Fibroblast of lung (primary cell): ENCODE data around the gene NAT14. TPM values are rescaled to one million over a fixed set of nuclear protein-coding genes. Genes with fewer than 3 reads are reported as not detected.

Source experiments
- DNase-seq, 2 donors: peaks; one replicate each; pipeline versions ENCODE4 v3.0.0 to v3.0.0-alpha.2; 2010; ENCODE audit warnings: low read depth in 2 of 2
- H2AFZ ChIP-seq: 2 replicates; pipeline ENCODE4 v1.5.1; 2012; ENCODE audit warnings: low read length, control low read depth, inconsistent platforms
- H3K27ac ChIP-seq: 2 replicates; pipeline ENCODE4 v1.5.1; 2011; ENCODE audit warnings: low read length, control low read depth; ENCODE audit not compliant: insufficient read depth
- H3K27me3 ChIP-seq: 2 replicates; pipeline ENCODE4 v1.5.1; 2011; ENCODE audit warnings: mild to moderate bottlenecking, low read length; ENCODE audit not compliant: control insufficient read depth, insufficient read depth
- H3K36me3 ChIP-seq: 2 replicates; pipeline ENCODE4 v1.5.1; 2011; ENCODE audit warnings: low read length; ENCODE audit not compliant: control insufficient read depth, insufficient read depth
- H3K4me1 ChIP-seq: 2 replicates; pipeline ENCODE4 v1.5.1; 2011; ENCODE audit warnings: low read length; ENCODE audit not compliant: control insufficient read depth, insufficient read depth; ENCODE audit errors: extremely low read depth
- H3K4me2 ChIP-seq: 2 replicates; pipeline ENCODE4 v1.5.1; 2011; ENCODE audit warnings: low read length, control low read depth; ENCODE audit not compliant: insufficient read depth; ENCODE audit errors: extremely low read depth
- H3K4me3 ChIP-seq, 4 experiments: fragments of 200-600 bp in 1 of 4; sonication (generic) in 1 of 4; replicated peaks in 1 of 4; 2 replicates each; pipeline ENCODE4 v1.5.1; 2011 to 2016; ENCODE audit warnings: low read length in 4 of 4, low read depth in 3 of 4, mild to moderate bottlenecking in 3 of 4, control low read depth in 2 of 4, inconsistent platforms in 1 of 4, mixed read lengths in 1 of 4; ENCODE audit not compliant: insufficient read depth in 1 of 4; ENCODE audit errors: control extremely low read depth in 1 of 4
- H3K79me2 ChIP-seq: 2 replicates; pipeline ENCODE4 v1.5.1; 2012; ENCODE audit warnings: mild to moderate bottlenecking, low read length, inconsistent platforms; ENCODE audit not compliant: control insufficient read depth, insufficient read depth
- H3K9ac ChIP-seq: 2 replicates; pipeline ENCODE4 v1.5.1; 2011; ENCODE audit warnings: mild to moderate bottlenecking, low read length, control low read depth; ENCODE audit not compliant: insufficient read depth
- H3K9me3 ChIP-seq: 2 replicates; pipeline ENCODE4 v1.5.1; 2012; ENCODE audit warnings: low read depth, low read length; ENCODE audit not compliant: control insufficient read depth, insufficient read depth
- H4K20me1 ChIP-seq: 2 replicates; pipeline ENCODE4 v1.5.1; 2011; ENCODE audit warnings: low read length; ENCODE audit not compliant: control insufficient read depth, insufficient read depth; ENCODE audit errors: extremely low read depth
- EZH2 ChIP-seq: IDR thresholded peaks from 2 replicates; pipeline ENCODE4 v1.5.1; 2012; ENCODE audit warnings: low read length, control low read depth, mild to moderate bottlenecking; ENCODE audit errors: missing control alignments
- polyA plus RNA-seq, 2 donors: library from polyadenylated mRNA; depleted of rRNA in 1 of 2; stranded (reverse) in 1 of 2; unstranded in 1 of 2; fragments of >200 nt; gene quantifications; 2 replicates each; pipeline ENCODE4 v1.2.1, GENCODE V29; 2011 to 2012; ENCODE audit warnings: missing spikeins in 1 of 2
- total RNA-seq: library from RNA; depleted of rRNA; stranded (reverse); fragments of >200 nt; gene quantifications from 2 replicates; pipeline ENCODE4 v1.2.1, GENCODE V29; 2014
- TF ChIP-seq, protein P1 (sequence below), 2 donors: IDR thresholded peaks in 1 of 2; conservative IDR thresholded peaks in 1 of 2; 1 replicate in 1 of 2; 2 replicates in 1 of 2; pipeline ENCODE4 v1.5.1; 2011 to 2012; ENCODE audit warnings: low read length in 2 of 2, control low read depth in 1 of 2, inconsistent platforms in 1 of 2, low read depth in 1 of 2, mild to moderate bottlenecking in 1 of 2

The NAT14 gene
- total and polyA plus RNA-seq, 2 donors (not counting 1 experiment from before 2014, with no cell fraction given), result 18.2 to 18.3 TPM

DNA sequence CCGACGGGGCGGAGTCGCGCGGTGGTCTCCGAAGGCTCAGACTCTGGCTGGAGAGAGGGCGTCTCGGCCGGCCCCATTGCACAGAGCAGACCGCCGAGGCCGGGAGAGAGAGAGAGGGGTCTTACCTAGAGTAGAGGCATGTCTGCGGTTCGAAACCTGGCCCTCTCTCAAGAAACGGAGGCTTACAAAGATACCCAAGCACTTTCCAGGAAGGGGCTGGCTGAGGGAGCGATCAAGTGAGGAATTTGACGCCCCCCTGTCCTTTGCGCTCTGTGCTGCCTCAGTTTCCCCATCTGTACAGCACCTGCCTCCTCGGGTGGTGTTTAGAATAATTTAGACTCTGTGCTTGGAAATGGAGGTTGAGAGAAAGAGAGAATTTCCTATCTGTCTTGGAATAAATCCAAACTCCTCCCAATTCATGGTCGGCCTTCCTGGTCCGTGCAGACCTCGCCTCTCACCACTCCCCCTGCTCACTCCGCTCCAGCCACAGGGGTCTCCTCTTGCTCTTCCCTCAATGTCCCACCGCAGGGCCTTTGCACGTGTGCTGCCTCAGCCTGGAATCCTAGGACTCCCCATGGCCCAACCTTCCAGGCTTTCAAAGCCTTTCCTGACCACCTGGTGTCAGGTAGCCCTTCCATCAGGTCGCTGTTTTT is 22.9 kb upstream of the NAT14 start:
- H3K36me3 ChIP-seq, result no peaks in the 10 kb centered on the region
- H4K20me1 ChIP-seq, result no peaks in the 10 kb centered on the region
- H2AFZ ChIP-seq, result peak overlapping the region; percentile 89
- H3K27ac ChIP-seq, result peak overlapping the region; percentile 73
- DNase-seq, result peak; percentile 31 to 48
- peak overlapping the region; percentile 57 to 76 (median 72) for H3K4me3 ChIP-seq
- peaks cover 8% of the 10 kb centered on the region for H3K4me1 ChIP-seq
- H3K4me2 ChIP-seq, result peak overlapping the region; percentile 99
- peak overlapping the region; percentile 55 for H3K9ac ChIP-seq
- no peaks in the 10 kb centered on the region for H3K27me3 ChIP-seq
- H3K9me3 ChIP-seq, result no peaks in the 10 kb centered on the region
- TF ChIP-seq, protein P1, sequence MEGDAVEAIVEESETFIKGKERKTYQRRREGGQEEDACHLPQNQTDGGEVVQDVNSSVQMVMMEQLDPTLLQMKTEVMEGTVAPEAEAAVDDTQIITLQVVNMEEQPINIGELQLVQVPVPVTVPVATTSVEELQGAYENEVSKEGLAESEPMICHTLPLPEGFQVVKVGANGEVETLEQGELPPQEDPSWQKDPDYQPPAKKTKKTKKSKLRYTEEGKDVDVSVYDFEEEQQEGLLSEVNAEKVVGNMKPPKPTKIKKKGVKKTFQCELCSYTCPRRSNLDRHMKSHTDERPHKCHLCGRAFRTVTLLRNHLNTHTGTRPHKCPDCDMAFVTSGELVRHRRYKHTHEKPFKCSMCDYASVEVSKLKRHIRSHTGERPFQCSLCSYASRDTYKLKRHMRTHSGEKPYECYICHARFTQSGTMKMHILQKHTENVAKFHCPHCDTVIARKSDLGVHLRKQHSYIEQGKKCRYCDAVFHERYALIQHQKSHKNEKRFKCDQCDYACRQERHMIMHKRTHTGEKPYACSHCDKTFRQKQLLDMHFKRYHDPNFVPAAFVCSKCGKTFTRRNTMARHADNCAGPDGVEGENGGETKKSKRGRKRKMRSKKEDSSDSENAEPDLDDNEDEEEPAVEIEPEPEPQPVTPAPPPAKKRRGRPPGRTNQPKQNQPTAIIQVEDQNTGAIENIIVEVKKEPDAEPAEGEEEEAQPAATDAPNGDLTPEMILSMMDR (conservative IDR thresholded peaks at IDR 0.05 in 1 of 2, IDR thresholded peaks at IDR 0.05 in 1 of 2; ENCODE audit: low read depth in 1 of 2, low read length in 2 of 2), result no peak
- no peak for TF ChIP-seq EZH2
- H3K79me2 ChIP-seq, result no peaks in the 10 kb centered on the region

DNA sequence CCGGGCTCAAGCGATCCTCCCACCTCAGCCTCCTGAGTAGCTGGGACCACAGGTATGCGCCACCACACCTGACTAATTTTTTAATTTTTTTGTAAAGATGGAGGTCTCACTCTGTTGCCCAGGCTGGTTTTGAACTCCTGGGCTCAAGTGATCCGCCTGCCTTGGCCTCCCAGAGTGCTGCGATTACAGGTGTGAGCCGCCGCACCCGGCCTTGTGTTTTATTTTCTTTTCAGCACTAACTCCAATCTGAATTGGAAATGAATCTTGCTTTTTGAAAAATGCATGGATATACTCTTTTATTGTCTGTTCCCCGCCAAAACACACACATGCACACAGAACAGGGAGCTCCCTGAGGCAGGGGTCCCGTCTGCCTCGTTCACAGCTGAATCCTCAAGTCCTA is 22.3 kb upstream of the NAT14 start:
- H3K36me3 ChIP-seq, result no peaks in the 10 kb centered on the region
- no peak overlapping the region for H3K9ac ChIP-seq
- no peaks in the 10 kb centered on the region for H3K9me3 ChIP-seq
- no peak overlapping the region for H3K27ac ChIP-seq
- H3K27me3 ChIP-seq, result no peaks in the 10 kb centered on the region
- no peaks in the 10 kb centered on the region for H4K20me1 ChIP-seq
- peaks cover 10% of the 10 kb centered on the region for H3K4me1 ChIP-seq
- no peaks in the 10 kb centered on the region for H3K79me2 ChIP-seq
- H2AFZ ChIP-seq, result no peak overlapping the region
- DNase-seq, result no peak
- H3K4me3 ChIP-seq, result no peak overlapping the region
- no peak overlapping the region for H3K4me2 ChIP-seq
- TF ChIP-seq EZH2, result no peak
- TF ChIP-seq, protein P1 (conservative IDR thresholded peaks at IDR 0.05 in 1 of 2, IDR thresholded peaks at IDR 0.05 in 1 of 2; ENCODE audit: low read depth in 1 of 2, low read length in 2 of 2), result no peak

DNA sequence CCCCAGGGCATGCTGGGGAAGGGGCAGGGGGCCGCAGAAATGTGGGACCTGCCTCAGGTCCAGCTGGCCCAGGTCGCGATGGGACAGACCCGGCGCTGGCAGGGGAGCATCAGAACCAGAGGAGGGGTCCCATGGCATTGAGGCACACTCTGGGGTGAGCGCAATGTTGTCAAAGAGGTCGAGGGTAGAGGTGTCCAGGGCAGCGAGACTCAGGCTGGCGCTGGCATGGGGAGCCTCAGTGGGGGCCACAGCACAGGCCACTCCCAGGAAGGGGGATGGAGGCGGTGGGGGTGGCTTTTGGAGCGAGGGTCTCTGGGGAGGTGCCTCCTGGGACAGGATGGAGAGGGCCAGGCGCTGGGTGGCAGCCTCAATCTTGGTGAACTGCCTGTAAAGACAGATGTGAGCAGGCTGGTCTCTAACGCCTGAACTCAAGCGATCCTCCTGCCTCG is 21.4 kb upstream of the NAT14 start:
- no peaks in the 10 kb centered on the region for H4K20me1 ChIP-seq
- no peaks in the 10 kb centered on the region for H3K79me2 ChIP-seq
- H2AFZ ChIP-seq, result no peak overlapping the region
- H3K9me3 ChIP-seq, result no peaks in the 10 kb centered on the region
- H3K4me1 ChIP-seq, result peaks cover 12% of the 10 kb centered on the region
- no peak overlapping the region for H3K4me2 ChIP-seq
- H3K4me3 ChIP-seq, result no peak overlapping the region
- H3K9ac ChIP-seq, result no peak overlapping the region
- TF ChIP-seq, protein P1 (conservative IDR thresholded peaks at IDR 0.05 in 1 of 2, IDR thresholded peaks at IDR 0.05 in 1 of 2; ENCODE audit: low read depth in 1 of 2, low read length in 2 of 2), result no peak
- TF ChIP-seq EZH2, result no peak
- no peak overlapping the region for H3K27ac ChIP-seq
- no peaks in the 10 kb centered on the region for H3K27me3 ChIP-seq
- DNase-seq, result no peak
- H3K36me3 ChIP-seq, result no peaks in the 10 kb centered on the region
